ENCODE results near the gene KRT222.

DNA sequence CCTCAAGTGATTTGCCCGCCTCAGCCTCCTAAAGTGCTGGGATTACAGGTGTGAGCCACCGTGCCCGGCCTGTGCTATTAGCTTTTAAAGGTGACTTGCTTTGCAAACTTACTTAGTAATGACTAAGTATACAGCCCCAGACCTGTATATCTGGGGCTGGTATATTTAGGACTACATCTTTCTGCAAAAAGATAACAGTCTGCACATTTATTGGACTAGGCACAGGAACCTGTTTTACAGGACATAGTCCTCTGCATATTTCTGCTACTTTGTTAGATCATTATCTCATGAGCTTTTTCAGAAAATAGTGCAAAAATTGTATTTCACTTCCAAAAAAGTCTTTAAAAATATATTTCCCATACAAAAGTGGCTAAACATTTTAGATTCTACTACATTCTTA lies 37.3 kb upstream of the KRT222 start:
- TF ChIP-seq, protein P1, sequence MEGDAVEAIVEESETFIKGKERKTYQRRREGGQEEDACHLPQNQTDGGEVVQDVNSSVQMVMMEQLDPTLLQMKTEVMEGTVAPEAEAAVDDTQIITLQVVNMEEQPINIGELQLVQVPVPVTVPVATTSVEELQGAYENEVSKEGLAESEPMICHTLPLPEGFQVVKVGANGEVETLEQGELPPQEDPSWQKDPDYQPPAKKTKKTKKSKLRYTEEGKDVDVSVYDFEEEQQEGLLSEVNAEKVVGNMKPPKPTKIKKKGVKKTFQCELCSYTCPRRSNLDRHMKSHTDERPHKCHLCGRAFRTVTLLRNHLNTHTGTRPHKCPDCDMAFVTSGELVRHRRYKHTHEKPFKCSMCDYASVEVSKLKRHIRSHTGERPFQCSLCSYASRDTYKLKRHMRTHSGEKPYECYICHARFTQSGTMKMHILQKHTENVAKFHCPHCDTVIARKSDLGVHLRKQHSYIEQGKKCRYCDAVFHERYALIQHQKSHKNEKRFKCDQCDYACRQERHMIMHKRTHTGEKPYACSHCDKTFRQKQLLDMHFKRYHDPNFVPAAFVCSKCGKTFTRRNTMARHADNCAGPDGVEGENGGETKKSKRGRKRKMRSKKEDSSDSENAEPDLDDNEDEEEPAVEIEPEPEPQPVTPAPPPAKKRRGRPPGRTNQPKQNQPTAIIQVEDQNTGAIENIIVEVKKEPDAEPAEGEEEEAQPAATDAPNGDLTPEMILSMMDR (IDR thresholded peaks at IDR 0.05; ENCODE audit: insufficient read depth, low read length): no peak
- TF ChIP-seq POLR2AphosphoS5 (IDR thresholded peaks at IDR 0.05; ENCODE audit: low read depth) (no peak), GABPA (IDR thresholded peaks at IDR 0.05; ENCODE audit: low read depth) (no peak), SPI1 (IDR thresholded peaks at IDR 0.05; ENCODE audit: borderline replicate concordance, low read depth) (no peak)
- TF ChIP-seq, protein P2, sequence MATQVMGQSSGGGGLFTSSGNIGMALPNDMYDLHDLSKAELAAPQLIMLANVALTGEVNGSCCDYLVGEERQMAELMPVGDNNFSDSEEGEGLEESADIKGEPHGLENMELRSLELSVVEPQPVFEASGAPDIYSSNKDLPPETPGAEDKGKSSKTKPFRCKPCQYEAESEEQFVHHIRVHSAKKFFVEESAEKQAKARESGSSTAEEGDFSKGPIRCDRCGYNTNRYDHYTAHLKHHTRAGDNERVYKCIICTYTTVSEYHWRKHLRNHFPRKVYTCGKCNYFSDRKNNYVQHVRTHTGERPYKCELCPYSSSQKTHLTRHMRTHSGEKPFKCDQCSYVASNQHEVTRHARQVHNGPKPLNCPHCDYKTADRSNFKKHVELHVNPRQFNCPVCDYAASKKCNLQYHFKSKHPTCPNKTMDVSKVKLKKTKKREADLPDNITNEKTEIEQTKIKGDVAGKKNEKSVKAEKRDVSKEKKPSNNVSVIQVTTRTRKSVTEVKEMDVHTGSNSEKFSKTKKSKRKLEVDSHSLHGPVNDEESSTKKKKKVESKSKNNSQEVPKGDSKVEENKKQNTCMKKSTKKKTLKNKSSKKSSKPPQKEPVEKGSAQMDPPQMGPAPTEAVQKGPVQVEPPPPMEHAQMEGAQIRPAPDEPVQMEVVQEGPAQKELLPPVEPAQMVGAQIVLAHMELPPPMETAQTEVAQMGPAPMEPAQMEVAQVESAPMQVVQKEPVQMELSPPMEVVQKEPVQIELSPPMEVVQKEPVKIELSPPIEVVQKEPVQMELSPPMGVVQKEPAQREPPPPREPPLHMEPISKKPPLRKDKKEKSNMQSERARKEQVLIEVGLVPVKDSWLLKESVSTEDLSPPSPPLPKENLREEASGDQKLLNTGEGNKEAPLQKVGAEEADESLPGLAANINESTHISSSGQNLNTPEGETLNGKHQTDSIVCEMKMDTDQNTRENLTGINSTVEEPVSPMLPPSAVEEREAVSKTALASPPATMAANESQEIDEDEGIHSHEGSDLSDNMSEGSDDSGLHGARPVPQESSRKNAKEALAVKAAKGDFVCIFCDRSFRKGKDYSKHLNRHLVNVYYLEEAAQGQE (IDR thresholded peaks at IDR 0.05; ENCODE audit: insufficient replicate concordance, low read depth): no peak
